ENCODE results near the gene ZNF654. TPM values are rescaled to one million over a fixed set of nuclear protein-coding genes. Genes with fewer than 3 reads are reported as not detected.

Gene ZNF654
- total RNA-seq, 1 donor from 2014 or later = 11.2 TPM

- H3K4me1 Mint-ChIP-seq = peaks cover 2% of the 10 kb centered on the region
- ChIA-PET CTCF (no interaction called here), POLR2A (no interaction called here)
- H3K36me3 Mint-ChIP-seq (ENCODE audit: low read depth) = no peaks in the 10 kb centered on the region
- ATAC-seq (ENCODE audit: low read depth) (no peak), DNase-seq (no peak)
- no peak overlapping the region for H3K4me3 Mint-ChIP-seq
- TF ChIP-seq CTCF (IDR thresholded peaks at IDR 0.05) = no peak
- H3K27me3 Mint-ChIP-seq = no peaks in the 10 kb centered on the region
- no peaks in the 10 kb centered on the region for H3K9me3 Mint-ChIP-seq
- H3K27ac Mint-ChIP-seq = no peak overlapping the region
- intact Hi-C loops (cut with micrococcal nuclease) = no loop called here
Observed at GRCh38 chr3:88192631-88193030, 133.6 kb downstream of the ZNF654 start.

Other genes starting within 250 kb of the ZNF654 start
- gene CGGBP1, start 250 bp upstream of the ZNF654 start, total RNA-seq = 84.6 and 90.8 TPM in 2 replicates
- 36.5 and 40.3 TPM in 2 replicates for gene C3orf38, start 90.7 kb downstream of the ZNF654 start, total RNA-seq